Endothelial cell of umbilical vein (primary cell): ENCODE measurements around the gene TMEM269. TPM values are rescaled to one million over a fixed set of nuclear protein-coding genes. Genes with fewer than 3 reads are reported as not detected.

Source experiments
- BruUV-seq: library from RNA; stranded (reverse); fragments of 400-500 nt; replicated peaks from 2 replicates; lab custom pipeline; 2021; lab: Mats Ljungman, UMichigan
- CTCF ChIA-PET: fragments of 300-600, 350-600 bp; sonication (Branson Sonifier 250); formaldehyde crosslinking; loops from one replicate; lab custom pipeline; 2021; ENCODE audit warnings: antibody characterized with exemption, inconsistent platforms; lab: Charles Lee
- POLR2A ChIA-PET: fragments of 300-600, 350-600 bp; sonication (Branson Sonifier 250); formaldehyde crosslinking; loops from one replicate; lab custom pipeline; 2021; ENCODE audit warnings: antibody characterized with exemption, inconsistent platforms; lab: Charles Lee
- DNase-seq: peaks from one replicate; pipeline ENCODE4 v3.0.0-alpha.2; 2011; ENCODE audit warnings: low read depth, low spot score
- FAIRE-seq: peaks from 2 replicates; lab custom pipeline; 2011; peaks lifted over from hg19 to GRCh38; lab: Jason Lieb, UNC
- H2AFZ ChIP-seq: 2 replicates; pipeline ENCODE4 v1.6.0; 2012; ENCODE audit warnings: low read depth, low read length, control low read depth, inconsistent platforms
- H3K27ac ChIP-seq: 2 replicates; pipeline ENCODE4 v1.5.1; 2011; ENCODE audit warnings: low read depth, mild to moderate bottlenecking, control low read depth, low read length, moderate library complexity; ENCODE audit not compliant: insufficient read depth
- H3K27me3 ChIP-seq, 2 experiments: 2 replicates each; pipeline versions ENCODE4 v1.6.0 to v1.6.1; 2011; ENCODE audit warnings: low read length in 2 of 2, mixed read lengths in 1 of 2; ENCODE audit not compliant: control insufficient read depth in 2 of 2, insufficient read depth in 2 of 2
- H3K36me3 ChIP-seq, 2 experiments: 2 replicates in 1 of 2; 3 replicates in 1 of 2; pipeline ENCODE4 v1.5.1; 2011; ENCODE audit warnings: low read length in 2 of 2, mild to moderate bottlenecking in 1 of 2, moderate library complexity in 1 of 2; ENCODE audit not compliant: control insufficient read depth in 2 of 2, insufficient read depth in 2 of 2; ENCODE audit errors: extremely low read depth in 1 of 2
- H3K4me1 ChIP-seq: 3 replicates; pipeline ENCODE4 v1.5.1; 2011; ENCODE audit warnings: mild to moderate bottlenecking, low read length; ENCODE audit not compliant: control insufficient read depth, insufficient read depth; ENCODE audit errors: extremely low read depth
- H3K4me2 ChIP-seq: 2 replicates; pipeline ENCODE4 v1.6.1; 2011; ENCODE audit warnings: low read length, control low read depth, mixed read lengths; ENCODE audit not compliant: insufficient read depth
- H3K4me3 ChIP-seq, 3 experiments: fragments of 200-600 bp in 1 of 3; sonication (generic), shearing (Covaris generic) in 1 of 3; replicated peaks in 1 of 3; 2 replicates each; pipeline ENCODE4 v1.5.1; 2011 to 2016; ENCODE audit warnings: control low read depth in 3 of 3, low read length in 3 of 3, mild to moderate bottlenecking in 2 of 3, inconsistent platforms in 1 of 3, low read depth in 1 of 3, moderate library complexity in 1 of 3; ENCODE audit not compliant: insufficient read depth in 1 of 3
- H3K79me2 ChIP-seq: 2 replicates; pipeline ENCODE4 v1.6.0; 2012; ENCODE audit warnings: low read length, inconsistent platforms; ENCODE audit not compliant: control insufficient read depth, insufficient read depth
- H3K9ac ChIP-seq: replicated peaks from 2 replicates; pipeline ENCODE3; 2011; ENCODE audit warnings: low read length, control low read depth; ENCODE audit not compliant: insufficient read depth; ENCODE audit errors: extremely low read depth
- H3K9me1 ChIP-seq: replicated peaks from 3 replicates; pipeline ENCODE4 v1.6.0; 2011; ENCODE audit warnings: mild to moderate bottlenecking, low read length; ENCODE audit not compliant: control insufficient read depth, insufficient read depth; ENCODE audit errors: extremely low read depth
- H3K9me3 ChIP-seq: replicated peaks from 2 replicates; pipeline ENCODE4 v1.5.1; 2012; ENCODE audit warnings: low read length, inconsistent platforms; ENCODE audit not compliant: control insufficient read depth, insufficient read depth
- H4K20me1 ChIP-seq: replicated peaks from 2 replicates; pipeline ENCODE3; 2011; ENCODE audit warnings: mild to moderate bottlenecking, low read length; ENCODE audit not compliant: control insufficient read depth, insufficient read depth; ENCODE audit errors: extremely low read depth
- CTCF ChIP-seq, 2 donors: IDR thresholded peaks; 1 replicate in 1 of 2; 2 replicates in 1 of 2; pipeline ENCODE4 v1.5.1; 2011; ENCODE audit warnings: low read length in 2 of 2, mild to moderate bottlenecking in 2 of 2, moderate library complexity in 2 of 2, control low read depth in 1 of 2, inconsistent platforms in 1 of 2, low read depth in 1 of 2; ENCODE audit not compliant: insufficient read depth in 1 of 2; ENCODE audit errors: extremely low read depth in 1 of 2
- EZH2 ChIP-seq: IDR thresholded peaks from 2 replicates; pipeline ENCODE4 v1.6.1; 2012; ENCODE audit warnings: borderline replicate concordance, low read depth, mild to moderate bottlenecking, moderate library complexity, low read length, inconsistent platforms; ENCODE audit not compliant: severe bottlenecking
- FOS ChIP-seq: IDR thresholded peaks from 2 replicates; pipeline ENCODE4 v1.6.1; 2011; ENCODE audit warnings: mild to moderate bottlenecking, low read length, moderate library complexity, borderline replicate concordance; ENCODE audit not compliant: insufficient read depth
- GATA2 ChIP-seq: IDR thresholded peaks from 2 replicates; pipeline ENCODE4 v1.7.0; 2011; ENCODE audit warnings: low read depth, mild to moderate bottlenecking, moderate library complexity, mixed read lengths, low read length; ENCODE audit not compliant: insufficient read length, insufficient read depth
- JUN ChIP-seq: IDR thresholded peaks from 2 replicates; pipeline ENCODE4 v1.6.1; 2011; ENCODE audit warnings: borderline replicate concordance, low read depth; ENCODE audit not compliant: insufficient read length, insufficient read depth
- MAX ChIP-seq: IDR thresholded peaks from 2 replicates; pipeline ENCODE4 v1.6.1; 2011; ENCODE audit not compliant: insufficient read depth, insufficient read length
- MYC ChIP-seq: IDR thresholded peaks from one replicate; pipeline ENCODE4 v1.6.1; 2011; ENCODE audit warnings: mild to moderate bottlenecking, low read depth, low read length
- POLR2A ChIP-seq: IDR thresholded peaks from 2 replicates; pipeline ENCODE4 v1.6.1; 2012; ENCODE audit warnings: low read depth, mild to moderate bottlenecking, control low read depth, low read length
- POLR2AphosphoS5 ChIP-seq: IDR thresholded peaks from 2 replicates; pipeline ENCODE4 v1.6.1; 2012; ENCODE audit warnings: low read depth, mild to moderate bottlenecking, control low read depth, low read length, moderate library complexity; ENCODE audit not compliant: insufficient read depth
- dilution Hi-C: fragments of 300-500 bp; cut with MboI; formaldehyde crosslinking; loops from one replicate; pipeline ENCODE4 v1.15.0; 2019; ENCODE audit warnings: low sequenced_read_pairs; ENCODE audit not compliant: extremely low pct_ligation_motif_present
- intact Hi-C: fragments of 100-400 bp; cut with micrococcal nuclease; formaldehyde crosslinking; loops from one replicate; pipeline ENCODE4 v1.10.0; 2022
- polyA plus RNA-seq, 4 experiments: library from polyadenylated mRNA; depleted of rRNA in 3 of 4; stranded (reverse) in 3 of 4; unstranded in 1 of 4; fragments of >200 nt; gene quantifications; 2 replicates each; pipeline versions ENCODE4 v1.2.1 to v1.2.3, GENCODE V29; 2011 to 2012; ENCODE audit warnings: missing spikeins in 1 of 4
- total RNA-seq: library from RNA; stranded (reverse); gene quantifications from 2 replicates; pipeline ENCODE4 v1.2.3, GENCODE V29; 2021

TMEM269 gene
- total and polyA plus RNA-seq, 2 donors (not counting 3 experiments of a cell fraction or from before 2014, with no cell fraction given) = 0.03 TPM; not detected in 1

GRCh38 chr1:42768172-42768571 lies 16.6 kb upstream of the TMEM269 start:
- Histone ChIP-seq H3K79me2 (peaks cover 62% of the 10 kb centered on the region), H4K20me1 (no peaks in the 10 kb centered on the region), H3K4me2 (peak overlapping the region; percentile 86), H3K9me1 (no peaks in the 10 kb centered on the region), H2AFZ (no peak overlapping the region), H3K4me3 (peak overlapping the region; percentile 22 to 91 (median 90)), H3K36me3 (no peaks in the 10 kb centered on the region), H3K27ac (no peak overlapping the region), H3K27me3 (no peaks in the 10 kb centered on the region), H3K4me1 (peaks cover 20% of the 10 kb centered on the region), H3K9ac (peak overlapping the region; percentile 83), H3K9me3 (no peaks in the 10 kb centered on the region)
- DNase-seq = no peak
- dilution Hi-C loops = no loop called here
- POLR2A ChIA-PET = no interaction called here
- CTCF ChIA-PET = interaction anchor here (1.3 kb wide), 1 partner anchor 8 kb away, joined by 3 read pairs; no protein-coding TSS in a partner anchor
- no peak for FAIRE-seq
- TF ChIP-seq EZH2 (no peak), POLR2AphosphoS5 (no peak), MAX (no peak), MYC (no peak), CTCF (IDR thresholded peaks at IDR 0.05; ENCODE audit: extremely low read depth in 1 of 2, insufficient read depth in 1 of 2, low read depth in 1 of 2, low read length in 2 of 2) (no peak), FOS (no peak), GATA2 (no peak), JUN (no peak), POLR2A (no peak)
- BruUV-seq = no TSS peak
- intact Hi-C loops = loop anchor here (5.0 kb wide), 2 partner anchors 154 to 311 kb away; partner anchors contain the start of genes PPCS and ZMYND12
